ENCODE results near the gene EHF. TPM values are rescaled to one million over a fixed set of nuclear protein-coding genes. Genes with fewer than 3 reads are reported as not detected.

EHF gene
- total and polyA plus RNA-seq, 2 of the 13 experiments (the other 11 are each of a cell fraction or from before 2014, with no cell fraction given) = 0.04 to 0.46 TPM

DNA sequence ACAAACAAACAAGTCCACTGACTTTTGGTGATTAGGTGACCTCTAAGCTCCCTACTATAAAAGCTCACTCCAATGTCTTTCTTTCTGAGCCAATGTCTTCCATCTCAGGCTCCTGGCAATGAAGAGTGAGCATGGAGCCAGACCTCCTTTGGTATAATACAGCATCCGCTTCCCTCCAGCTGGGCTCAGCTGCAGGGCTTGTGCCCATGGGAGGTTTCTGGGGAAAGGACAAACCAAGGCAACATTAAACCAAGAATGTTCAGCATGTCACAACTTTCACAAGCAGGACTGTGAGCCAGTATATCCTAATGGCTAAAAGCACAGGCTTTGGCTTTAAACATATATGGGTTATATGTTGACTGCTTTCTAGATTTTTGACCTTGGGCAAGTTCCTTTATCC is 58.8 kb downstream of the EHF start:
- WGBS (ENCODE audit: low lambda C conversion rate) = 100% methylated on average over 1 of the region's 1 CpG
- no TSS peak for BruUV-seq (replicated peaks)
- TF ChIP-seq MIER2 (CRISPR knock-in tag; IDR thresholded peaks at IDR 0.05) = no peak
- no peak for TF ChIP-seq NR2C2 (CRISPR knock-in tag; IDR thresholded peaks at IDR 0.05; ENCODE audit: borderline replicate concordance)
- TF ChIP-seq DBP (CRISPR knock-in tag; IDR thresholded peaks at IDR 0.05; ENCODE audit: not compliant biosample characterization) = no peak
- TF ChIP-seq ZSCAN5A (CRISPR knock-in tag; IDR thresholded peaks at IDR 0.05; ENCODE audit: borderline replicate concordance) = no peak

DNA sequence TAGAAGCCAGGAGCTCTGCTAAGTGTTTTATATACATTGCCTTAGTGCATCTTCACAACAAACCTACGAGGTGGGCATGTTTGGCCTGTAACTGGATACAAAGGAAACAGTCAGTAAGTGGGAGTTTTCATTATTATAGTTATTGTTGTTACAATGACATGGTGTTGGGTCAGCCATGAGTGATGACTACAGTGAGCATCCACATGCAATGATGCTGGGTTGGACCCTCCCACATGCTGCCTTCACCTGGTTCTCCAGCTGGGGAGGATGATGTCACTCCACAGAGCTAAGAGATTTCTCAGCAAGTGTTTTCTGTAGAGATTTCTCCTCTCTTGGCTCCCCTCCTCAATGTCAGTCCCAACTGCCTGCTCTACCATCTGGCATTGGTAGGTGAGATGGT is 59.3 kb downstream of the EHF start:
- no peak overlapping the region for H3K4me2 ChIP-seq (ENCODE audit: low read depth, low read length)
- no peak overlapping the region for H3K27ac ChIP-seq (ENCODE audit: extremely low read length, insufficient read depth, low read length)
- ChIA-PET CTCF (ENCODE audit: low intra/inter-chr PET ratio, low total read pairs) (no interaction called here), POLR2A (no interaction called here)
- no TSS peak for BruUV-seq (replicated peaks)
- no peaks in the 10 kb centered on the region for H4K20me1 ChIP-seq (ENCODE audit: insufficient read depth, low read length)
- no peaks in the 10 kb centered on the region for H3K9me3 ChIP-seq (ENCODE audit: low read length)
- no peaks in the 10 kb centered on the region for H3K27me3 ChIP-seq (ENCODE audit: control insufficient read depth in 1 of 2, insufficient read depth in 2 of 2, low read length in 2 of 2)
- no peak overlapping the region for H3K9ac ChIP-seq (ENCODE audit: insufficient read depth, low read depth, low read length)
- no peak overlapping the region for H3K4me3 ChIP-seq (replicated peaks in 1 of 3; ENCODE audit: insufficient read depth in 1 of 3, low read depth in 2 of 3, low read length in 3 of 3)
- H2AFZ ChIP-seq (ENCODE audit: low read length) = no peak overlapping the region
- ATAC-seq (no peak), FAIRE-seq (no peak), DNase-seq (ENCODE audit: low spot score) (no peak)
- no peaks in the 10 kb centered on the region for H3K79me2 ChIP-seq (ENCODE audit: insufficient read depth, low read length)
- WGBS (ENCODE audit: low lambda C conversion rate) = 77% methylated on average over 1 of the region's 1 CpG
- in situ Hi-C loops (cut with HindIII; ENCODE audit: extremely low pct_ligation_motif_present, low pct_unique_long_range_greater_than_20kb) = no loop called here
- peaks cover 24% of the 10 kb centered on the region for H3K4me1 ChIP-seq (ENCODE audit: insufficient read depth, low read length)
- intact Hi-C loops (cut with micrococcal nuclease; ENCODE audit: unreplicated experiment) = no loop called here
- H3K36me3 ChIP-seq (replicated peaks in 1 of 2; ENCODE audit: control insufficient read depth in 1 of 2, insufficient read depth in 2 of 2, low read length in 2 of 2) = no peaks in the 10 kb centered on the region
- TF ChIP-seq KDM6A (CRISPR knock-in tag; IDR thresholded peaks at IDR 0.05; ENCODE audit: low read depth) = no peak
- no peak for TF ChIP-seq ZNF564 (CRISPR knock-in tag; IDR thresholded peaks at IDR 0.05)
- no peak for TF ChIP-seq FOSL1 (CRISPR knock-in tag; IDR thresholded peaks at IDR 0.05; ENCODE audit: borderline replicate concordance)
- TF ChIP-seq SRSF9 (IDR thresholded peaks at IDR 0.05; ENCODE audit: borderline replicate concordance, insufficient read depth, low read depth, low read length, poor library complexity, severe bottlenecking) = no peak
- TF ChIP-seq ZNF841 (CRISPR knock-in tag; IDR thresholded peaks at IDR 0.05; ENCODE audit: borderline replicate concordance) = no peak
- TF ChIP-seq PHF5A (CRISPR knock-in tag; IDR thresholded peaks at IDR 0.05; ENCODE audit: low read depth, unreplicated experiment) = no peak
- no peak for TF ChIP-seq TRIM24 (CRISPR knock-in tag; IDR thresholded peaks at IDR 0.05)
- TF ChIP-seq TFE3 (CRISPR knock-in tag; IDR thresholded peaks at IDR 0.05) = no peak

More for the DNA sequence above, 58.8 kb downstream of the EHF start:
- ATAC-seq (no peak), FAIRE-seq (no peak), DNase-seq (ENCODE audit: low spot score) (no peak)
- in situ Hi-C loops (cut with HindIII; ENCODE audit: extremely low pct_ligation_motif_present, low pct_unique_long_range_greater_than_20kb) (no loop called here), intact Hi-C loops (cut with micrococcal nuclease; ENCODE audit: unreplicated experiment) (no loop called here)
- no peak overlapping the region for H3K4me3 ChIP-seq (replicated peaks in 1 of 3; ENCODE audit: insufficient read depth in 1 of 3, low read depth in 2 of 3, low read length in 3 of 3)
- H3K79me2 ChIP-seq (ENCODE audit: insufficient read depth, low read length) = no peaks in the 10 kb centered on the region
- ChIA-PET CTCF (ENCODE audit: low intra/inter-chr PET ratio, low total read pairs) (no interaction called here), POLR2A (no interaction called here)
- no peaks in the 10 kb centered on the region for H3K9me3 ChIP-seq (ENCODE audit: low read length)
- no peak overlapping the region for H3K4me2 ChIP-seq (ENCODE audit: low read depth, low read length)
- H3K36me3 ChIP-seq (replicated peaks in 1 of 2; ENCODE audit: control insufficient read depth in 1 of 2, insufficient read depth in 2 of 2, low read length in 2 of 2) = no peaks in the 10 kb centered on the region
- no peak overlapping the region for H3K9ac ChIP-seq (ENCODE audit: insufficient read depth, low read depth, low read length)
- H2AFZ ChIP-seq (ENCODE audit: low read length) = no peak overlapping the region
- H3K27ac ChIP-seq (ENCODE audit: extremely low read length, insufficient read depth, low read length) = no peak overlapping the region
- no peaks in the 10 kb centered on the region for H4K20me1 ChIP-seq (ENCODE audit: insufficient read depth, low read length)
- H3K4me1 ChIP-seq (ENCODE audit: insufficient read depth, low read length) = peaks cover 24% of the 10 kb centered on the region
- no peaks in the 10 kb centered on the region for H3K27me3 ChIP-seq (ENCODE audit: control insufficient read depth in 1 of 2, insufficient read depth in 2 of 2, low read length in 2 of 2)

Data from HepG2 (cell line).